SH-SY5Y (cell line): ENCODE results near the gene TUG1.

Experiments
- GATA2 ChIP-seq: IDR thresholded peaks from 2 replicates; pipeline ENCODE4 v1.6.1; 2011; ENCODE audit warnings: mild to moderate bottlenecking, low read depth, low read length
- GATA3 ChIP-seq: IDR thresholded peaks from 2 replicates; pipeline ENCODE4 v1.6.1; 2011; ENCODE audit warnings: low read depth, mild to moderate bottlenecking, low read length, moderate library complexity

- TF ChIP-seq GATA3, result no peak
- no peak for TF ChIP-seq GATA2
These were observed 36.4 kb upstream of the TUG1 start for GRCh38 chr22:30932661-30933060.
